K562 (cell line): ENCODE measurements around the gene RYK. TPM values are rescaled to one million over a fixed set of nuclear protein-coding genes. Genes with fewer than 3 reads are reported as not detected.

Experiments used
- ATAC-seq: fragments of 200-7000 bp; cut with Tn5 transposase; 3 replicates; pipeline ENCODE4 v1.9.1; 2020; ENCODE audit warnings: moderate library complexity
- BruUV-seq: library from RNA; stranded (reverse); fragments of 400-500 nt; replicated peaks from 2 replicates; lab custom pipeline; 2021; lab: Mats Ljungman, UMichigan
- CTCF ChIA-PET: fragments of 300-600 bp; formaldehyde crosslinking; extraction: SDS; loops from one replicate; lab custom pipeline; 2021; ENCODE audit warnings: low intra/inter-chr PET ratio; lab: Yijun Ruan, JAX
- POLR2A ChIA-PET: fragments of 300-600, 350-650 bp; sonication (Branson Sonifier 250); formaldehyde crosslinking; extraction: SDS; loops from one replicate; lab custom pipeline; 2021; ENCODE audit warnings: antibody characterized with exemption, inconsistent platforms; lab: Yijun Ruan, JAX
- DNase-seq, 4 experiments: peaks; one replicate each; pipeline versions ENCODE4 v3.0.0 to v3.0.0-alpha.2; 2011 to 2018; ENCODE audit warnings: low spot score in 3 of 4, mixed read lengths in 3 of 4; ENCODE audit errors: extremely low read depth in 1 of 4
- FAIRE-seq: peaks from 2 replicates; lab custom pipeline; 2011; peaks lifted over from hg19 to GRCh38; lab: Jason Lieb, UNC
- H2AFZ ChIP-seq: 2 replicates; pipeline ENCODE4 v1.6.0; 2011; ENCODE audit warnings: low read depth, low read length, control low read depth, inconsistent platforms
- H3K27ac ChIP-seq: fragments of 200-600 bp; 3 replicates; pipeline ENCODE4 v1.8.0; 2011; ENCODE audit warnings: low read depth, mild to moderate bottlenecking, control low read depth, inconsistent platforms, low read length, moderate library complexity, mixed read lengths; ENCODE audit errors: extremely low read depth
- H3K27me3 ChIP-seq, 2 experiments: fragments of 300-600 bp in 1 of 2; 2 replicates in 1 of 2; 3 replicates in 1 of 2; pipeline versions ENCODE4 v1.6.0 to v1.8.0; 2011; ENCODE audit warnings: inconsistent platforms in 2 of 2, low read length in 2 of 2, mild to moderate bottlenecking in 1 of 2, mixed read lengths in 1 of 2, moderate library complexity in 1 of 2; ENCODE audit not compliant: control insufficient read depth in 2 of 2, insufficient read depth in 2 of 2
- H3K36me3 ChIP-seq: fragments of 300-600 bp; 3 replicates; pipeline ENCODE4 v1.8.0; 2011; ENCODE audit warnings: mild to moderate bottlenecking, low read length, inconsistent platforms; ENCODE audit not compliant: control insufficient read depth, insufficient read depth
- H3K4me1 ChIP-seq, 2 experiments: fragments of 200-600 bp in 1 of 2; replicated peaks in 1 of 2; 2 replicates in 1 of 2; 3 replicates in 1 of 2; pipeline versions ENCODE4 v1.5.1 to v1.8.0; 2011; ENCODE audit warnings: inconsistent platforms in 2 of 2, low read length in 2 of 2, mild to moderate bottlenecking in 1 of 2, mixed read lengths in 1 of 2, moderate library complexity in 1 of 2; ENCODE audit not compliant: control insufficient read depth in 2 of 2, insufficient read depth in 2 of 2
- H3K4me2 ChIP-seq: 2 replicates; pipeline ENCODE4 v1.6.1; 2011; ENCODE audit warnings: low read length, control low read depth, inconsistent platforms, mixed read lengths; ENCODE audit not compliant: insufficient read depth
- H3K4me3 ChIP-seq: fragments of 200-600 bp; sonication (generic), shearing (Covaris generic); 2 replicates; pipeline ENCODE4 v1.5.1; 2016; ENCODE audit warnings: control low read depth, inconsistent platforms
- H3K79me2 ChIP-seq: fragments of 200-600 bp; 3 replicates; pipeline ENCODE4 v1.8.0; 2011; ENCODE audit warnings: low read length, inconsistent platforms; ENCODE audit not compliant: control insufficient read depth, insufficient read depth
- H3K9ac ChIP-seq, 2 experiments: 2 replicates each; pipeline versions ENCODE4 v1.6.0 to v1.6.1; 2011; ENCODE audit warnings: low read depth in 2 of 2, low read length in 2 of 2, control low read depth in 1 of 2, inconsistent platforms in 1 of 2, mild to moderate bottlenecking in 1 of 2, mixed read lengths in 1 of 2; ENCODE audit not compliant: insufficient read depth in 1 of 2
- H3K9me1 ChIP-seq: one replicate; pipeline ENCODE4 v1.6.0; 2011; ENCODE audit warnings: inconsistent platforms, mild to moderate bottlenecking, low read length, moderate library complexity; ENCODE audit not compliant: control insufficient read depth, insufficient read depth
- H3K9me3 ChIP-seq: replicated peaks from 2 replicates; pipeline ENCODE4 v1.5.1; 2011; ENCODE audit warnings: low read depth, low read length, inconsistent platforms; ENCODE audit not compliant: control insufficient read depth, insufficient read depth
- H4K20me1 ChIP-seq: replicated peaks from 2 replicates; pipeline ENCODE4 v1.6.1; 2011; ENCODE audit warnings: low read length, inconsistent platforms, mixed read lengths; ENCODE audit not compliant: control insufficient read depth, insufficient read depth
- BDP1 ChIP-seq: IDR thresholded peaks from 3 replicates; pipeline ENCODE4 v1.6.1; 2011; ENCODE audit not compliant: insufficient read length, insufficient read depth
- FUS ChIP-seq: fragments of 200-400 bp; formaldehyde crosslinking; optimal IDR thresholded peaks from 2 replicates; pipeline ENCODE3; 2017; ENCODE audit warnings: low read depth, low read length
- HNRNPLL ChIP-seq: fragments of 200-400 bp; formaldehyde crosslinking; IDR thresholded peaks from 2 replicates; pipeline ENCODE4 v1.6.1; 2017; ENCODE audit warnings: low read length, low read depth, mild to moderate bottlenecking; ENCODE audit not compliant: poor library complexity, severe bottlenecking
- ILF3 ChIP-seq: fragments of 450-650 bp; IDR thresholded peaks from 2 replicates; pipeline ENCODE4 v1.6.1; 2018; ENCODE audit warnings: antibody characterized with exemption, mild to moderate bottlenecking, moderate library complexity, borderline replicate concordance
- MEIS2 ChIP-seq: fragments of 450-650 bp; IDR thresholded peaks from 2 replicates; pipeline ENCODE4 v1.6.1; 2014; ENCODE audit warnings: mild to moderate bottlenecking; ENCODE audit not compliant: partially characterized antibody
- NCOA1 ChIP-seq: fragments of 450-650 bp; IDR thresholded peaks from 2 replicates; pipeline ENCODE4 v1.6.1; 2016; ENCODE audit warnings: low read depth
- POLR3A ChIP-seq: IDR thresholded peaks from 2 replicates; pipeline ENCODE4 v1.6.1; 2011; ENCODE audit warnings: borderline replicate concordance, mild to moderate bottlenecking, moderate library complexity; ENCODE audit not compliant: insufficient read length, insufficient read depth; ENCODE audit errors: extremely low read depth
- SRSF3 ChIP-seq: fragments of 200-400 bp; formaldehyde crosslinking; IDR thresholded peaks from 2 replicates; pipeline ENCODE4 v1.6.1; 2016; ENCODE audit warnings: mild to moderate bottlenecking, low read length, moderate library complexity; ENCODE audit not compliant: insufficient read depth
- SRSF7 ChIP-seq: fragments of 200-400 bp; formaldehyde crosslinking; optimal IDR thresholded peaks from 2 replicates; pipeline ENCODE3; 2017; ENCODE audit warnings: mild to moderate bottlenecking, low read depth, low read length
- YY1 ChIP-seq, 3 experiments: IDR thresholded peaks; 2 replicates each; pipeline ENCODE4 v1.6.1; 2011; ENCODE audit warnings: low read length in 2 of 3, mild to moderate bottlenecking in 2 of 3, moderate library complexity in 2 of 3, borderline replicate concordance in 1 of 3, control low read depth in 1 of 3, low read depth in 1 of 3; ENCODE audit not compliant: insufficient read depth in 3 of 3, insufficient replicate concordance in 2 of 3, control insufficient read depth in 1 of 3, insufficient read length in 1 of 3; ENCODE audit errors: extremely low read depth in 1 of 3
- in situ Hi-C: fragments of 300-500 bp; cut with MboI; formaldehyde crosslinking; loops from 4 replicates; pipeline ENCODE4 v1.15.0; 2018; ENCODE audit warnings: inconsistent platforms, mixed read lengths
- intact Hi-C: fragments of 100-400 bp; cut with micrococcal nuclease; formaldehyde crosslinking; loops from 2 replicates; pipeline ENCODE4 v1.14.2; 2022
- polyA plus RNA-seq, 8 experiments: library from polyadenylated mRNA; depleted of rRNA in 4 of 8; stranded (reverse) in 5 of 8; unstranded in 3 of 8; fragments of >200 nt; fragmentation: Nextera tagmentation in 2 of 8; fragmentation: Illumina TruSeq in 1 of 8; extraction: Ambion mirVana in 2 of 8; extraction: Trizol in 1 of 8; gene quantifications; 2 replicates each; pipeline versions ENCODE4 v1.2.1 to v1.2.3, GENCODE V29; 2011 to 2014; ENCODE audit warnings: inconsistent platforms in 1 of 8, missing spikeins in 1 of 8
- total RNA-seq, 7 experiments: library from RNA; depleted of rRNA in 6 of 7; stranded (reverse); fragments of >200 nt in 6 of 7; fragmentation: Illumina TruSeq in 2 of 7; extraction: Trizol in 2 of 7; gene quantifications; 2 replicates each; pipeline versions ENCODE4 v1.2.1 to v1.2.3, GENCODE V29; 2011 to 2021; ENCODE audit warnings: low replicate concordance in 1 of 7
- TF ChIP-seq, protein P1 (sequence below): fragments of 250-450 bp; sonication (Bioruptor Pico); IDR thresholded peaks from 2 replicates; pipeline ENCODE4 v1.4.0; 2020; ENCODE audit warnings: mild to moderate bottlenecking

RYK gene
- total and polyA plus RNA-seq, 9 of the 15 experiments (the other 6 are each of a cell fraction or from before 2014, with no cell fraction given): 4.2 to 29.5 (median 16.6) TPM

DNA sequence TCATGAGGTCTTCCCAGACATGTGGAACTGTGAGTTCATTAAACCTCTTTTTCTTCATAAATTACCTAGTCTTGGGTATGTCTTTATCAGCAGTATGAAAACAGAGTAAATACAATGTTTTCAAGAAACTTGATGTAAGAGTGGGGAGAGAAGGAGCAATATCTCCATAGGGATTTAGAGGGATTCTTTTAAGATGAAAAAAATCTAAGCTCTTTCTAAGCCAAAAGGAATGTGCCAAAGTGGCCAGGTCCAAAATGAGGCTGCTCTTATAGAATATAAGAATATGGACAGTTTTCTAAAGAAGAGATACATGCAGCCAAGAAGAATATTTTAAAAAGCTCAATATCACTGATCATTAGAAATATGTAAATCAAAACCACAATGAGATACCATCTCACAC is 23.9 kb upstream of the RYK start:
- Histone ChIP-seq H3K9me3 (no peaks in the 10 kb centered on the region), H3K27me3 (peaks cover 5 to 6% of the 10 kb centered on the region in 2 experiments; a peak in 3 of 5 replicates), H4K20me1 (no peaks in the 10 kb centered on the region), H3K4me2 (no peak overlapping the region), H3K27ac (no peak overlapping the region), H3K79me2 (no peaks in the 10 kb centered on the region), H2AFZ (no peak overlapping the region), H3K4me3 (no peak overlapping the region), H3K9ac (no peak overlapping the region), H3K36me3 (no peaks in the 10 kb centered on the region), H3K4me1 (no peaks in the 10 kb centered on the region), H3K9me1 (no peaks in the 10 kb centered on the region)
- ATAC-seq: no peak
- BruUV-seq: no TSS peak
- CTCF ChIA-PET: no interaction called here
- TF ChIP-seq FUS (no peak), POLR3A (no peak), HNRNPLL (no peak), SRSF3 (no peak), BDP1 (no peak), YY1 (IDR thresholded peaks at IDR 0.05; ENCODE audit: borderline replicate concordance in 1 of 3, control insufficient read depth in 1 of 3, extremely low read depth in 1 of 3, insufficient read depth in 3 of 3, insufficient read length in 1 of 3, insufficient replicate concordance in 2 of 3, low read depth in 1 of 3, low read length in 2 of 3) (no peak), SRSF7 (no peak), ILF3 (no peak), MEIS2 (no peak), NCOA1 (no peak)
- TF ChIP-seq, protein P1, sequence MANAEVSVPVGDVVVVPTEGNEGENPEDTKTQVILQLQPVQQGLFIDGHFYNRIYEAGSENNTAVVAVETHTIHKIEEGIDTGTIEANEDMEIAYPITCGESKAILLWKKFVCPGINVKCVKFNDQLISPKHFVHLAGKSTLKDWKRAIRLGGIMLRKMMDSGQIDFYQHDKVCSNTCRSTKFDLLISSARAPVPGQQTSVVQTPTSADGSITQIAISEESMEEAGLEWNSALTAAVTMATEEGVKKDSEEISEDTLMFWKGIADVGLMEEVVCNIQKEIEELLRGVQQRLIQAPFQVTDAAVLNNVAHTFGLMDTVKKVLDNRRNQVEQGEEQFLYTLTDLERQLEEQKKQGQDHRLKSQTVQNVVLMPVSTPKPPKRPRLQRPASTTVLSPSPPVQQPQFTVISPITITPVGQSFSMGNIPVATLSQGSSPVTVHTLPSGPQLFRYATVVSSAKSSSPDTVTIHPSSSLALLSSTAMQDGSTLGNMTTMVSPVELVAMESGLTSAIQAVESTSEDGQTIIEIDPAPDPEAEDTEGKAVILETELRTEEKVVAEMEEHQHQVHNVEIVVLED (CRISPR knock-in tag): no peak
- POLR2A ChIA-PET: no interaction called here
- in situ Hi-C loops (no loop called here), intact Hi-C loops (no loop called here)
- DNase-seq: no peak
- no peak for FAIRE-seq
